Liver (tissue), 9 donors: ENCODE data around the gene RET. TPM values are rescaled to one million over a fixed set of nuclear protein-coding genes. Genes with fewer than 3 reads are reported as not detected.

ENCODE experiments used
- DNase-seq: peaks from one replicate; pipeline ENCODE4 v3.0.0-alpha.2; 2017; ENCODE audit warnings: low spot score
- H3K27ac ChIP-seq, 2 donors: one replicate each; pipeline ENCODE4 v1.7.0; 2013; ENCODE audit warnings: inconsistent platforms in 2 of 2, low read length in 2 of 2, control low read depth in 1 of 2, low read depth in 1 of 2, mild to moderate bottlenecking in 1 of 2
- H3K27me3 ChIP-seq, 4 donors: one replicate each; pipeline versions ENCODE4 v1.6.1 to v1.7.0; 2013; ENCODE audit warnings: low read length in 3 of 4, inconsistent platforms in 1 of 4, mild to moderate bottlenecking in 1 of 4, moderate library complexity in 1 of 4; ENCODE audit not compliant: control insufficient read depth in 4 of 4, insufficient read depth in 4 of 4
- H3K36me3 ChIP-seq, 4 donors: one replicate each; pipeline versions ENCODE4 v1.6.1 to v1.7.0; 2013; ENCODE audit warnings: low read length in 3 of 4, mild to moderate bottlenecking in 3 of 4, low read depth in 1 of 4, moderate library complexity in 1 of 4; ENCODE audit not compliant: control insufficient read depth in 4 of 4, insufficient read depth in 3 of 4
- H3K4me1 ChIP-seq, 4 donors: one replicate each; pipeline versions ENCODE4 v1.6.1 to v1.7.0; 2013; ENCODE audit warnings: low read length in 3 of 4, mild to moderate bottlenecking in 3 of 4, moderate library complexity in 1 of 4; ENCODE audit not compliant: control insufficient read depth in 4 of 4, insufficient read depth in 4 of 4
- H3K4me3 ChIP-seq, 3 donors: one replicate each; pipeline versions ENCODE4 v1.6.1 to v1.7.0; 2013; ENCODE audit warnings: low read length in 3 of 3, control low read depth in 1 of 3, low read depth in 1 of 3, mild to moderate bottlenecking in 1 of 3
- H3K9ac ChIP-seq, 2 donors: one replicate each; pipeline ENCODE4 v1.7.0; 2013; ENCODE audit warnings: low read length in 2 of 2, mild to moderate bottlenecking in 2 of 2, moderate library complexity in 2 of 2, control low read depth in 1 of 2, low read depth in 1 of 2
- H3K9me3 ChIP-seq, 4 donors: one replicate each; pipeline versions ENCODE4 v1.6.1 to v1.7.0; 2013; ENCODE audit warnings: low read length in 3 of 4; ENCODE audit not compliant: control insufficient read depth in 4 of 4
- EGR1 ChIP-seq, 2 donors: IDR thresholded peaks; 2 replicates each; pipeline ENCODE4 v1.6.1; 2016 to 2018; ENCODE audit warnings: antibody characterized with exemption in 2 of 2, low read depth in 2 of 2
- FOXA1 ChIP-seq: IDR thresholded peaks from 2 replicates; pipeline ENCODE4 v1.6.1; 2016; ENCODE audit warnings: antibody characterized with exemption
- FOXA2 ChIP-seq: IDR thresholded peaks from 2 replicates; pipeline ENCODE4 v1.6.1; 2016; ENCODE audit warnings: antibody characterized with exemption
- GABPA ChIP-seq, 2 donors: IDR thresholded peaks in 1 of 2; conservative IDR thresholded peaks in 1 of 2; 2 replicates each; pipeline ENCODE4 v1.6.1; 2016; ENCODE audit warnings: antibody characterized with exemption in 2 of 2, mild to moderate bottlenecking in 1 of 2, moderate library complexity in 1 of 2
- HNF4A ChIP-seq, 2 donors: conservative IDR thresholded peaks; 2 replicates each; pipeline ENCODE4 v1.6.1; 2016; ENCODE audit warnings: antibody characterized with exemption in 2 of 2, mild to moderate bottlenecking in 2 of 2
- NR2F2 ChIP-seq: IDR thresholded peaks from 2 replicates; pipeline ENCODE4 v1.6.1; 2016; ENCODE audit warnings: antibody characterized with exemption
- YY1 ChIP-seq: IDR thresholded peaks from 2 replicates; pipeline ENCODE4 v1.6.1; 2016; ENCODE audit warnings: antibody characterized with exemption, mild to moderate bottlenecking
- WGBS: extraction: QIAGEN DNeasy Blood & Tissue Kit; methylation state at CpG from one replicate; pipeline ENCODE4 v1.1.7; 2013; 5-methylcytosine and 5-hydroxymethylcytosine counted together
- polyA plus RNA-seq, 2 donors: library from polyadenylated mRNA; stranded (reverse) in 1 of 2; unstranded in 1 of 2; fragments of 200-250 nt in 1 of 2; fragments of >200 nt in 1 of 2; fragmentation: Nextera tagmentation in 1 of 2; extraction: Ambion mirVana in 1 of 2; gene quantifications; one replicate each; pipeline versions ENCODE4 v1.2.1 to v1.2.3, GENCODE V29; 2013 to 2015
- total RNA-seq, 2 donors: library from RNA; depleted of rRNA; stranded (reverse); fragments of >200 nt; gene quantifications; one replicate each; pipeline ENCODE4 v1.2.3, GENCODE V29; 2014
- TF ChIP-seq, protein P1 (sequence below): fragments of 150-350 bp; IDR thresholded peaks from 2 replicates; pipeline ENCODE4 v1.5.1; 2017; ENCODE audit warnings: improper control_type of control experiment, low read depth, low read length; ENCODE audit not compliant: missing input control
- TF ChIP-seq, protein P2 (sequence below): IDR thresholded peaks from 2 replicates; pipeline ENCODE4 v1.6.1; 2016; ENCODE audit warnings: antibody characterized with exemption
- TF ChIP-seq, protein P3 (sequence below): IDR thresholded peaks from 2 replicates; pipeline ENCODE4 v1.6.1; 2016; ENCODE audit warnings: antibody characterized with exemption, mild to moderate bottlenecking
- donor health status: healthy.
- donor health status: healthy.
- donor health status: healthy.
- donor health status: healthy.
- donor health status: healthy.

The RET gene
- total and polyA plus RNA-seq, 4 donors: 0.09 to 2.5 (median 0.33) TPM; not detected in 1

DNA sequence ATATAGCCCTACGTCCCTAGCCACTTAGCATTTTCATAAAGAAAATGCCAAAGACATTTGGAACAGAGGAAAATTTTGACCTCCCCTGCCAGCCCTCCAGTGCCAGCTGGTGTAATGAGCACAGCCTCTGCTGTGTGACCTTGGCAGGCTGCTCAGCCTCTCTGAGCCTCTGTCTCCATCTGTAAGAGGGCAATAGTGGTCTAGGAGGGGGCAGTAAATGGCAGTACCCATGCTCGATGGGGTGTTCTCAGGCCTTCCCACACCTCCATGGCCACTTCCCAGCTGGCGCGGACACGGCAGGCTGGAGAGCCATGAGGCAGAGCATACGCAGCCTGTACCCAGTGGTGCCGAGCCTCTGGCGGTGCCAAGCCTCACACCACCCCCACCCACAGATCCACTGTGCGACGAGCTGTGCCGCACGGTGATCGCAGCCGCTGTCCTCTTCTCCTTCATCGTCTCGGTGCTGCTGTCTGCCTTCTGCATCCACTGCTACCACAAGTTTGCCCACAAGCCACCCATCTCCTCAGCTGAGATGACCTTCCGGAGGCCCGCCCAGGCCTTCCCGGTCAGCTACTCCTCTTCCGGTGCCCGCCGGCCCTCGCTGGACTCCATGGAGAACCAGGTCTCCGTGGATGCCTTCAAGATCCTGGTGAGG, 37.3 kb downstream of the RET start (continued):
- TF ChIP-seq, protein P1, sequence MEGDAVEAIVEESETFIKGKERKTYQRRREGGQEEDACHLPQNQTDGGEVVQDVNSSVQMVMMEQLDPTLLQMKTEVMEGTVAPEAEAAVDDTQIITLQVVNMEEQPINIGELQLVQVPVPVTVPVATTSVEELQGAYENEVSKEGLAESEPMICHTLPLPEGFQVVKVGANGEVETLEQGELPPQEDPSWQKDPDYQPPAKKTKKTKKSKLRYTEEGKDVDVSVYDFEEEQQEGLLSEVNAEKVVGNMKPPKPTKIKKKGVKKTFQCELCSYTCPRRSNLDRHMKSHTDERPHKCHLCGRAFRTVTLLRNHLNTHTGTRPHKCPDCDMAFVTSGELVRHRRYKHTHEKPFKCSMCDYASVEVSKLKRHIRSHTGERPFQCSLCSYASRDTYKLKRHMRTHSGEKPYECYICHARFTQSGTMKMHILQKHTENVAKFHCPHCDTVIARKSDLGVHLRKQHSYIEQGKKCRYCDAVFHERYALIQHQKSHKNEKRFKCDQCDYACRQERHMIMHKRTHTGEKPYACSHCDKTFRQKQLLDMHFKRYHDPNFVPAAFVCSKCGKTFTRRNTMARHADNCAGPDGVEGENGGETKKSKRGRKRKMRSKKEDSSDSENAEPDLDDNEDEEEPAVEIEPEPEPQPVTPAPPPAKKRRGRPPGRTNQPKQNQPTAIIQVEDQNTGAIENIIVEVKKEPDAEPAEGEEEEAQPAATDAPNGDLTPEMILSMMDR: no peak
- TF ChIP-seq FOXA2: no peak
- no peak for TF ChIP-seq NR2F2
- TF ChIP-seq YY1: no peak
- TF ChIP-seq, protein P2, sequence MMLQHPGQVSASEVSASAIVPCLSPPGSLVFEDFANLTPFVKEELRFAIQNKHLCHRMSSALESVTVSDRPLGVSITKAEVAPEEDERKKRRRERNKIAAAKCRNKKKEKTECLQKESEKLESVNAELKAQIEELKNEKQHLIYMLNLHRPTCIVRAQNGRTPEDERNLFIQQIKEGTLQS: no peak
- TF ChIP-seq EGR1 (IDR thresholded peaks at IDR 0.05; ENCODE audit: low read depth in 2 of 2): no peak
- no peak for TF ChIP-seq HNF4A (conservative IDR thresholded peaks at IDR 0.05)
- no peak for TF ChIP-seq GABPA (IDR thresholded peaks at IDR 0.05 in 1 of 2, conservative IDR thresholded peaks at IDR 0.05 in 1 of 2)

DNA sequence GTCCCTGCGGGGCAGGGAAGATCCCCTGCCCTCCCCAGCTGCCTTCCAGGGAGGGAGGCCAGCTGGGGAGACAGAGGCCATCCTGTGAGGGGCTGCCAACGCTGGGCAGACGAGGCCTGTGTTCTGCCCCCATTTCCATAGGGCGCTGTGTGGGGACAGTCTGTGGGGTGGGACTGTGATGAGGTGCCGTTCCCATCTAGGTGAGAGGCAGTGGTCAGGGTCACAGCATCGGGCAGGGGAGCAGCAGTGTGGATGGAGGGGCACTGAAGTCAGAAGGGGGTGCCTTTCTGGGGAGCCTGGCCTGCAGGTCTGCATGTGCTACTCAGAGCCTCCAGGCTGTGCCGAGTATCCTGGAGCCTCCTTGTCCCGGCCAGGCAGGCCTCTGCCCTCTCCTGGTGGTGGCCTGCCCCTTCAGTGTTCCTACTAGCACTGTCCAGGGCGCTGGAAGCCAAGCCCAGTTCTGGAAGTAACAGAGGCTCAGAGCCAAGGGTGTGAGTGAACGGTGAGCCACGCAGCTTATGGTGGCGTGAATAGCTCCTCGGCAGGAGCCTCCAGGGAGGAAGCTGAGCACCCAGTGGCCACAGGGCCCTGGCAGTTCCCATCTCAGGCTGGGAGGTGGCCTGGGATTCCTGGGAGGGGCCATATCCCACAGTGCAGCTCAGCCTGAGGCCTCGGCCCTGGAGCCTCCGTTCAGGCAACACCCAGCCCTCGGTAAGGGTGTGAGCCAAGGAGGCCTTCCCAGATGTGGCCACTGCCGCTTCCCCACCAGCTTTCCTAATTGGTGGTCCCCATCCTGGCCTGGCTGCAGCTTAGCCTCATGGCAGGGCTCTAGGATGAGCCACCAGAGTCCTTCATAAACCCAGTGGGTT, 38.1 kb downstream of the RET start:
- no peak overlapping the region for H3K4me3 ChIP-seq
- no peak overlapping the region for H3K27ac ChIP-seq
- WGBS: 86% methylated on average over 17 of the region's 17 CpGs
- DNase-seq: no peak
- TF ChIP-seq FOXA1: no peak
- no peak for TF ChIP-seq FOXA2
- TF ChIP-seq, protein P3, sequence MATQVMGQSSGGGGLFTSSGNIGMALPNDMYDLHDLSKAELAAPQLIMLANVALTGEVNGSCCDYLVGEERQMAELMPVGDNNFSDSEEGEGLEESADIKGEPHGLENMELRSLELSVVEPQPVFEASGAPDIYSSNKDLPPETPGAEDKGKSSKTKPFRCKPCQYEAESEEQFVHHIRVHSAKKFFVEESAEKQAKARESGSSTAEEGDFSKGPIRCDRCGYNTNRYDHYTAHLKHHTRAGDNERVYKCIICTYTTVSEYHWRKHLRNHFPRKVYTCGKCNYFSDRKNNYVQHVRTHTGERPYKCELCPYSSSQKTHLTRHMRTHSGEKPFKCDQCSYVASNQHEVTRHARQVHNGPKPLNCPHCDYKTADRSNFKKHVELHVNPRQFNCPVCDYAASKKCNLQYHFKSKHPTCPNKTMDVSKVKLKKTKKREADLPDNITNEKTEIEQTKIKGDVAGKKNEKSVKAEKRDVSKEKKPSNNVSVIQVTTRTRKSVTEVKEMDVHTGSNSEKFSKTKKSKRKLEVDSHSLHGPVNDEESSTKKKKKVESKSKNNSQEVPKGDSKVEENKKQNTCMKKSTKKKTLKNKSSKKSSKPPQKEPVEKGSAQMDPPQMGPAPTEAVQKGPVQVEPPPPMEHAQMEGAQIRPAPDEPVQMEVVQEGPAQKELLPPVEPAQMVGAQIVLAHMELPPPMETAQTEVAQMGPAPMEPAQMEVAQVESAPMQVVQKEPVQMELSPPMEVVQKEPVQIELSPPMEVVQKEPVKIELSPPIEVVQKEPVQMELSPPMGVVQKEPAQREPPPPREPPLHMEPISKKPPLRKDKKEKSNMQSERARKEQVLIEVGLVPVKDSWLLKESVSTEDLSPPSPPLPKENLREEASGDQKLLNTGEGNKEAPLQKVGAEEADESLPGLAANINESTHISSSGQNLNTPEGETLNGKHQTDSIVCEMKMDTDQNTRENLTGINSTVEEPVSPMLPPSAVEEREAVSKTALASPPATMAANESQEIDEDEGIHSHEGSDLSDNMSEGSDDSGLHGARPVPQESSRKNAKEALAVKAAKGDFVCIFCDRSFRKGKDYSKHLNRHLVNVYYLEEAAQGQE: no peak
- no peak overlapping the region for H3K9ac ChIP-seq
- no peaks in the 10 kb centered on the region for H3K27me3 ChIP-seq
- peaks cover 0 to 6% (median 2%) of the 10 kb centered on the region in 4 donors for H3K4me1 ChIP-seq
- no peaks in the 10 kb centered on the region for H3K36me3 ChIP-seq
- H3K9me3 ChIP-seq: no peaks in the 10 kb centered on the region

DNA sequence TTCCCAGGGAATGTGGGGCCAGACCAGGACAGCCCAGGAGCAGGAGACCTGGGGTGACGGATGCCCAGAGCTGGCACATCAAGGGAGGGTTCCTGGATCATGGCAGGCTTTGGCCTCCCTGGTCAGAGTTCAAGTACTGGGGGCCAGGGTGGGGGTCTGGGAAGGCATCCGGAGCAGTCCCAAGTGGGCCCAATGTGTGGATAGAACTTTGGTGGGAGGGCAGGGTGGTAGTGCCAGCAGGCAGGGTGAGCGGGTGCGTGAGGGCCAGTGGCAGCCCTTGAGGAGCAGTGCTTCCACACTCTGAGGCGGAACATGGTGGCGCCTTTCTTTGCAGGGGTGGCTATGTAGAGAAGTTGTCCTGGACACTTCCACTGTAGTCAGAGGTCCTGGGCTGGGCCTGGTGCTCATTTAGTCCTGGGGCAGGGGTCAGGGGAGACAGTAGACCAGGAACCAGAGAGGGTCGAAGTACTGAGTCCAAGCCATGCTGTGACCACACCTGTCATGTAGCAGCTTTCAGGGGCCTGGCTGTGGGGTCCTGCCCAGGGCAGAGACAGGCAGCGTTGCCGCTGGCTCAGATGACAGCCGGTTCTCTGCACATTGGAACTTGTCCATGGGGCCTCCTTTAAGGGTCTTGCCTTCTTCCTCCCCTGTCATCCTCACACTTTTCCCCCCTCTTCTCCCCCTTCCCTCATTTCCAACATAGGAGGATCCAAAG, 39.2 kb downstream of the RET start:
- WGBS: 94% methylated on average over 10 of the region's 10 CpGs
- Histone ChIP-seq H3K9ac (no peak overlapping the region), H3K27ac (no peak overlapping the region), H3K27me3 (no peaks in the 10 kb centered on the region), H3K9me3 (no peaks in the 10 kb centered on the region), H3K4me1 (peaks cover 0 to 6% (median 2%) of the 10 kb centered on the region in 4 donors), H3K36me3 (no peaks in the 10 kb centered on the region), H3K4me3 (no peak overlapping the region)
- no peak for TF ChIP-seq HNF4A (conservative IDR thresholded peaks at IDR 0.05)
- no peak for DNase-seq
